GM13976 (cell line): Measurements from ENCODE around the gene CDCA4.
"Not testable (repeated sequence)": the region's sequence is repeated elsewhere in the genome, so short reads cannot be mapped to it uniquely, and the experiment has no call there.

Experiments used
- DNase-seq: peaks from one replicate; pipeline ENCODE4 v3.0.0; 2012; ENCODE audit warnings: low spot score
- in situ Hi-C: fragments of 300-500 bp; cut with MboI; formaldehyde crosslinking; loops from one replicate; pipeline ENCODE4 v1.12.0; 2022; ENCODE audit warnings: low sequenced_read_pairs, mixed read lengths, inconsistent platforms; ENCODE audit not compliant: unreplicated experiment
- TF ChIP-seq, protein P1 (sequence below): IDR thresholded peaks from 2 replicates; pipeline ENCODE4 v1.5.1; 2012; ENCODE audit warnings: borderline replicate concordance, mild to moderate bottlenecking; ENCODE audit not compliant: insufficient read depth; ENCODE audit errors: extremely low read depth, missing control alignments, control extremely low read depth

CDCA4 gene

DNA sequence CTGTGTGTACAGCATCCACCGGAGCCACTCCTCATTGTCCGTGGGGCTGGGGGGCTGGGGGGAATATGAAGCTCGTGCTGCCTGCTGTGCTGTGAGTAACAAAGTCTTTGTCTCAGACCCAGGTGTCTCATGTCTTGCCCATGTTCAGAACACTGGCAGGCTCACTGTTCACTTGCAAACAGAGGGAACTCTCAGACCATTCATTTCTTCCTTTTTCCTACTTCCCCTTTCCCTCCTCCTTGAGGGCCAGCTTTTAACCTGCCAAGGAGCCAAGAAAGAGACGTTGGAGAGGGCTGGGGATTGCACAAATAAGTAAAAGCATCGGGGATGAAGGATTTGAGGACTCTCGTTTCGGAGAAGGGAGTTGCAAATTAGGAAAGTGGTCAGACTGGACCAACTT is 22.8 kb upstream of the CDCA4 start:
- in situ Hi-C loops, result no loop called here
- no peak for DNase-seq
- TF ChIP-seq, protein P1, sequence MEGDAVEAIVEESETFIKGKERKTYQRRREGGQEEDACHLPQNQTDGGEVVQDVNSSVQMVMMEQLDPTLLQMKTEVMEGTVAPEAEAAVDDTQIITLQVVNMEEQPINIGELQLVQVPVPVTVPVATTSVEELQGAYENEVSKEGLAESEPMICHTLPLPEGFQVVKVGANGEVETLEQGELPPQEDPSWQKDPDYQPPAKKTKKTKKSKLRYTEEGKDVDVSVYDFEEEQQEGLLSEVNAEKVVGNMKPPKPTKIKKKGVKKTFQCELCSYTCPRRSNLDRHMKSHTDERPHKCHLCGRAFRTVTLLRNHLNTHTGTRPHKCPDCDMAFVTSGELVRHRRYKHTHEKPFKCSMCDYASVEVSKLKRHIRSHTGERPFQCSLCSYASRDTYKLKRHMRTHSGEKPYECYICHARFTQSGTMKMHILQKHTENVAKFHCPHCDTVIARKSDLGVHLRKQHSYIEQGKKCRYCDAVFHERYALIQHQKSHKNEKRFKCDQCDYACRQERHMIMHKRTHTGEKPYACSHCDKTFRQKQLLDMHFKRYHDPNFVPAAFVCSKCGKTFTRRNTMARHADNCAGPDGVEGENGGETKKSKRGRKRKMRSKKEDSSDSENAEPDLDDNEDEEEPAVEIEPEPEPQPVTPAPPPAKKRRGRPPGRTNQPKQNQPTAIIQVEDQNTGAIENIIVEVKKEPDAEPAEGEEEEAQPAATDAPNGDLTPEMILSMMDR, result no peak

DNA sequence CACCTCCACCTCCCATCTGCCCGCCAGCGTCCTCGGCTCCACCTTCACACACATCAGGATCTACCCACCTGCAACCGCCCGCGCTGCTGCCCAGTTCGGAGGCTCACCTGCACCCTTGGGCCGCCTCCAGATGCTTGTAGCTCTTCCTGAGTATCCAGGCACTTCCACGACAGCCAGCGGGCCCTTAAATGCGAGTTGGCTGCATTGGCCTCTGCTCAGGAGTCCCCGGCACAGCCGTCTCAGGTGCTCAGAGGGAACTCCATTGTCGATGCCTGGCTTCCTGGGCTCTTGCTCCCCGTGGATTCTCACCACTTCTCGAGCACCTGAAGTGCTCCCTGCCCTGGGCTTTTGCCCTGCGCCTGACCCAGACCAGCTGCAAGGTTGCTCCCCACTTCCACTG is 21.9 kb upstream of the CDCA4 start:
- in situ Hi-C loops, result no loop called here
- DNase-seq, result no peak
- TF ChIP-seq, protein P1, result no peak

DNA sequence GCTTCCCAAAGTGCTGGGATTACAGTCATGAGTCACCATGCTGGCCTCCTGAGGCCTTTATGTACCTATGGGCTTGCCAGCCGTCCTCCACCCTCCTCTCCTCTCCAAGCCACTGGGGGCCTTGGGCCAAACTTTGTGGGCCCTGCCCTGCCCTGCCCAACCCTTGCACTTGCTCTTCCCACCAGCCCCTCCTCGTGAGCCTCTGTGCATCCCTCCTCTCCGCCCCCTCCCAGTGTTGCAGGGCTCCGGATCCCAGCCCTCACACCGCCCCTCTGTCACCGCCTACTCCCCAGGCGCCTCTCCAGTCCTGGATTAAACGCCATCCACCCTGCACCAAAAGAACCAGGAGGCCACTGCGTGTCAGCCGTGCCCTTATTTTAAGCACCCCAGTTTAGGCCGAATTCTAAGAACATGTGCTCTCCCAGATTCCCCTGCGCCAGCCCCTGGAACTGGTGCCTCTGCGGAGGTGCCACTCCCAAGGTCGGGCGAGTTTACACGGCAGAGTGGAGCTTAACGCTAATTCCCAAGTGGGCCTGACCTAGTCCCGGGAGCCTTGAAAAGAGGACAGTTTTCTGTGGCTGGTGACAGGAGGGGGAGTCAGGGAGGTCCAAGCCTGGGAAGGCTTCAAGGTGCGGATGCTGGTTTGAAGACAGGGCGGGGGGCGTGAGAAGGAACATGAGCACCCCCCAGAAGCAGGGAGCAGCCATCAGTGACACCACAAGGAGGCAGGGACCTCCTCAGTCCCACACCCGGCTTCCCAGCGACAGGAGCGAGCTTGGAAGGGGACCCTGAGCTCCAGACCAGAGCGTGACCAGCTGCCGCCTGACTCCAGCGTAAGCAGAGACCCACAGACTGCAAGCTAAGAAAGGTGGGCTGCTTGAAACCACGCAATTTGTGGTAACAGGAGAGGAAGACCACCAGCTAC is 21.2 kb upstream of the CDCA4 start:
- in situ Hi-C loops, result no loop called here
- TF ChIP-seq, protein P1, result no peak
- DNase-seq, result no peak

DNA sequence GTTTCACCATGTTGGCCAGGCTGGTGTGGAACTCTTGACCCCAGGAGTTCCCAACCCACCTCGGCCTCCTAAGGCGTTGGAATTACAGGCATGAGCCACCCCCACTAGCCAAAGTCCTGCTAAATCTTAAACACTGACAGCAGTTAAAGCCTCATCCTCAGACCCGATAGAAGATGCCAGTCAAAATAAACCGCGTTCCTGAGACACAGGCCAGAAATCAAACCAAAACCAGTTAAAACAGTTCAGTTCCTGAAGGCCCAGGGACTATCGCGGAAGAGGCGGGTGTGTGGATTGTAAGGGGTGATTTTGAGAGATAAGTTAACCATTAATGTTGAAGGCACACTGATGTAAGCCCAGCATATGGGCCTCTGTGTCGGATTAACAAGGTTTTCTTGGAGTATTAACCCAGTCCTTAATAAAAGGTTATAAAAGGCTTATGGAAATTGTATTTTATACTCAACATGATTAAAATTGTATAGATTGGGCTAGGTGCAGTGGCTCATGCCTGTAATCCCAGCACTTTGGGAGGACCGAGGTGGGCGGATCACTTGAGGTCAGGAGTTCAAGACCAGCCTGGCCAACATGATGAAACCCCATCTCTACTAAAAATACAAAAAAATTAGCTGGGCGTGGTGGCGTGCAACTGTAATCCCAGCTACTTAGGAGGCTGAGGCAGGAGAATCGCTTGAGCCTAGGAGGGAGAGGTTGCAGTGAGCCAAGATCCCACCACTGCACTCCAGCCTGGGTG is 18.7 kb upstream of the CDCA4 start:
- in situ Hi-C loops, result loop anchor here (10.0 kb wide), 1 partner anchor 55 kb away; the partner anchor contains the start of gene CLBA1
- DNase-seq, result no peak
- TF ChIP-seq, protein P1, result no peak

DNA sequence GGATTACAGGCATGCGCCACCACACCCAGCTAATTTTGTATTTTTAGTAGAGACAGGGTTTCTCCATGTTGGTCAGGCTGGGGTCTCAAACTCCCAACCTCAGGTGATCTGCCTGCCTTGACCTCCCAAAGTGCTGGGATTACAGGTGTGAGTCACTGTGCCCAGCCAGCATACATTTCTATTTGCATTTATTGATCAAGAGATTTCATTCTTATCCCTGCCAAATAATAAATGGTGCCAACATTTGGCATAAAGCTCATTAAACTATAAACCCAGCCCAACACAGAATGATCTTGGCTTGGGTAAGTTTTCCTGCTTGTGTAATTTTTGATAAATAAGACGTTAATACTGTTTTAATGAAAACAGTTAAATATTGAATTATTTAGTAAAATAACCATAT is 14.7 kb upstream of the CDCA4 start:
- in situ Hi-C loops, result loop anchor here (10.0 kb wide), 1 partner anchor 51 kb away; the partner anchor contains the start of gene CLBA1

DNA sequence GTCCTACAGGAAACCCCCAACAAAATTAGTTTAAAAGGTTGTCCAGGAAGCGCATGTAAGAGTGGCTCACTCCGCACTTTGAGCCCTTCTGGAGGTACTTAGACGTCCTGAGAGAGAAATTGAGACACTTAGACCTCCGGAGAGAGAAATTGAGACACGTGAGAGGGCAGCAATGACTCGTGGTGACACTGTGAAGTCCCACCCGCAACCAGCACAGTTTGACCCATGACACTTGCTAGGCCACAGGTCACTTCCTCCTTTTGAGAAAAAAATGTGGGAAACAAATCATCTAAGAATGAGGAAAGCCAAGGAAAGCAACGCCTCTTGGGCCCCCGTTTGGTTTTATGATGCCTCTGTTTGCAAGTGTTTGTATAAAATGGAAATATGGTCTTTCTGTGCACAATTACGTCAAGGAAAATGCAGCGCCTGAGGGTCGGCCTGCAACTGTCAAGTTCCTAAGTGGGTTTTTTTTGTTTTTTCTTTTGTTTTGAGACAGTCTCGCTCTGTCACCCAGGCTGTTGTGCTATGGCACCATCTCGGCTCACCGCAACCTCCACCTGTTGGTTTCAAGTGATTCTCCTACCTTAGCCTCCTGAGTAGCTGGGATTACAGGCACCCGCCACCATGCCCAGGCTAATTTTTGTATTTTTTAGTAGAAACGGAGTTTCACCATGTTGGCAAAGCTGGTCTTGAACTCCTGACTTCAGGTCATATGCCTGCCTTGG is 13.6 kb upstream of the CDCA4 start:
- TF ChIP-seq, protein P1, result no peak

More for the DNA sequence above, 14.7 kb upstream of the CDCA4 start:
- not testable (repeated sequence) for DNase-seq

DNA sequence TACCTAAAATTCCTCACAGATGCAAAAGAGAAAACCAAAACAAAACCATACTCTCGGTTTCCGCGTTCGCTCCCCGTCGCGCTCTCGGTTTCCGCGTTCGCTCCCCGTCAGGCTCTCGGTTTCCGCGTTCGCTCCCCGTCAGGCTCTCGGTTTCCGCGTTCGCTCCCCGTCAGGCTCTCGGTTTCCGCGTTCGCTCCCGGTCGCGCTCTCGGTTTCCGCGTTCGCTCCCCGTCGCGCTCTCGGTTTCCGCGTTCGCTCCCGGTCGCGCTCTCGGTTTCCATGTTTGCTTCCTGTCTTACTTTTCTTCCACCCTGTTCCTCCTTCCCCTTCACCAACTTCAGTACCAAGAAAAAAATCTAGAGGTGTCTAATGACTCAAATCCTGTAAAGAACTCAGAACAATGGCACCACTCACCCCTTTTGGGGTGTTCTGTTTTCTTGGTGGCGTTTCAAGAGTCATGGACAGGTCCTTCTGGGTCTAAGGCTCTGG is 12.6 kb upstream of the CDCA4 start:
- in situ Hi-C loops, result loop anchor here (10.0 kb wide), 1 partner anchor 49 kb away; the partner anchor contains the start of gene CLBA1
- not testable (repeated sequence) for DNase-seq

More for the DNA sequence above, 13.6 kb upstream of the CDCA4 start:
- in situ Hi-C loops, result loop anchor here (10.0 kb wide), 1 partner anchor 50 kb away; the partner anchor contains the start of gene CLBA1
- DNase-seq, result no peak

DNA sequence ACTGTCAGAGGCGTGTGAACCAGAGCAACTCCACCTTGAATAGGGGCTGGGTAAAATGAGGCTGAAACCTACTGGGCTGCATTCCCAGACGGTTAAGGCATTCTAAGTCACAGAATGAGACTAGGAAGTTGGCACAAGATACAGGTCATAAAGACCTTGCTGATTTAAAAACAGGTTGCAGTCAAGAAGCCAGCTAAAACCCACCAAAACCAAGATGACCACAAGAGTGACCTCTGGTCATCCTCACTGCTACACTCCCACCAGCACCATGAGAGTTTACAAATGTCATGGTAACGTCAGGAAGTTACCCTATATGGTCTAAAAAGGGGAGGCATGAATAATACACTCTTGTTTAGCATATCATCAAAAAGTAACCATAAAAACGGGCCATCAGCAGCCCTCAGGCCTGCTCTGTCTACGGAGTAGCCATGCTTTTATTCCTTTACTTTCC is 11.6 kb upstream of the CDCA4 start:
- in situ Hi-C loops, result loop anchor here (10.0 kb wide), 1 partner anchor 48 kb away; the partner anchor contains the start of gene CLBA1
- not testable (repeated sequence) for DNase-seq
